Colon (tissue), 2 donors: ENCODE results near the gene STOML2.
A peak's percentile ranks its signal among the peaks of the same experiment; 100 is the strongest.

Experiments used
- FAIRE-seq: peaks from 2 replicates; lab custom pipeline; 2012; peaks lifted over from hg19 to GRCh38; lab: Jason Lieb, UNC
- donor health status: control.
- donor health status: control.

Gene STOML2

DNA sequence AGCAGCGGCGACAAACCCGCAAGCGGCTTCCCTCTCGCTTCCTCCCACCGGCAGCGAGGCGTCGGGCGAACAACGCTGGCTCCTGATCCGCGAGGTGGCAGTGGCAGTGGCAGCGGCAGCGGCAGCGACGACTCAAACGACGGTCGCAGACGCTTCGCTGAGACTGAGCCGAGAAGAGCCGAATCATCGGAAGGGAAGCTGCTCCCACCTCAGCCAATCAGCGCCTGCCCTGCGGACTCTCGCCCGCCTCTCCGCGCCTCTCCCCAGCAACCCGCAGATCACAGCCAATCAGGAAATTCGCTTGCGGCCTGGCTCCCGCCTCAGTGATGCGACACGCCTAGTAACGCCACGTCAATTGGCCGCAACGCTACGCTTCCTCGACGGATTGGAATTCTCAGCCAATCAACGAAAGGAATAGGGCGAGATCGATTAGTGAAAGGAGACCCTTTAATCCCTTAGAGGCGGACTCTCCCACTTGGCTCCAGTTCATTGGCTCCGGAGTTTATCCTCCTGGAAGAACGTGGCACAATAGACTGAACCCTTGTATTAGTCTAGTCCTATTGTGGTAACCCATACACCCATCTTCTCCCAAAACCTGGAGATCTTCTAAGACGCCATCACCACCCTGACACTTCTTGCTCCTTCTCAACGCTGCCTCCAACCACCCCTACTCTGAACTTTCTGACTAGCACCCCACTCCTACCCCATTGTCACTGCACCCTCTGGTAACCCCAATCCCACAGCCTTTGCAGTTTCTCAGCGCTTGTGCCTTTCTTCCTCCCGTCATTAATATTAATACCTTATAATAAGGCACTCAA lies 30.3 kb downstream of the STOML2 start, which contains the start of gene VCP:
TSS of gene VCP (minus strand) at position 165 of the 818 bp plus-strand sequence. CDS start 272 bp downstream, outside the sequence.
- FAIRE-seq = peak; percentile 89

DNA sequence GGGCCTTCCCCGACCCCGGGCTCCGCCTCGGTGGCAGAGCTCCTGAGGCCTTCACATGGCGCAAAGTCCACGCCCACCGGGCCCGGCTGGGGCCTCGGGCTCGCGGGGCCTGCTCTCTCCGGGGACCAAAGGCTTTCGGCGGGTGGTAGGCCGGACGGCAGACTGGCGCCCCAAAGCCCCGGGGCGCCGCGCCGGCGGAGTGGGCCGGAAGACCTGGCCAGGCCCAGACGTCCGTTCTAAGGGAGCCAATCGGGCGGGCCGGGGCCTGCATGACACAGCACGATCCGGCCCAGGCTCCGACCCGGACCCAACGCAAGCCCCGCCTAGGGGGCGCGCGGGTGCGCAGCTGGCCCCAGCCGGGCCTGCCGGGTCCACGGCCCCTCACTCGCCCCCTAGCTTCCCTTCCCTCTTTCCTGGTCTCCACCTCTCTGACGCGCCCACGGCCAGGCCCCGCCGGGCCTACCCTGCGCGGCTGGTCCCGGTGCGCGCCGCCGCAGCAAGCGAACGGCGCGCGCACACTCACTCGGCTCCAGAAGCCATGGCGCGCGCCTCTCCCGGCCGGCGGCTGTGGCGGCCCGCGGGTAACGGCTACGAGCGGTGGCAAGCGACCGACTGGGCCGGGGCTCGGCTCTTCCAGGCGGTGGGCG lies 31.0 kb downstream of the STOML2 start:
- FAIRE-seq = no peak

DNA sequence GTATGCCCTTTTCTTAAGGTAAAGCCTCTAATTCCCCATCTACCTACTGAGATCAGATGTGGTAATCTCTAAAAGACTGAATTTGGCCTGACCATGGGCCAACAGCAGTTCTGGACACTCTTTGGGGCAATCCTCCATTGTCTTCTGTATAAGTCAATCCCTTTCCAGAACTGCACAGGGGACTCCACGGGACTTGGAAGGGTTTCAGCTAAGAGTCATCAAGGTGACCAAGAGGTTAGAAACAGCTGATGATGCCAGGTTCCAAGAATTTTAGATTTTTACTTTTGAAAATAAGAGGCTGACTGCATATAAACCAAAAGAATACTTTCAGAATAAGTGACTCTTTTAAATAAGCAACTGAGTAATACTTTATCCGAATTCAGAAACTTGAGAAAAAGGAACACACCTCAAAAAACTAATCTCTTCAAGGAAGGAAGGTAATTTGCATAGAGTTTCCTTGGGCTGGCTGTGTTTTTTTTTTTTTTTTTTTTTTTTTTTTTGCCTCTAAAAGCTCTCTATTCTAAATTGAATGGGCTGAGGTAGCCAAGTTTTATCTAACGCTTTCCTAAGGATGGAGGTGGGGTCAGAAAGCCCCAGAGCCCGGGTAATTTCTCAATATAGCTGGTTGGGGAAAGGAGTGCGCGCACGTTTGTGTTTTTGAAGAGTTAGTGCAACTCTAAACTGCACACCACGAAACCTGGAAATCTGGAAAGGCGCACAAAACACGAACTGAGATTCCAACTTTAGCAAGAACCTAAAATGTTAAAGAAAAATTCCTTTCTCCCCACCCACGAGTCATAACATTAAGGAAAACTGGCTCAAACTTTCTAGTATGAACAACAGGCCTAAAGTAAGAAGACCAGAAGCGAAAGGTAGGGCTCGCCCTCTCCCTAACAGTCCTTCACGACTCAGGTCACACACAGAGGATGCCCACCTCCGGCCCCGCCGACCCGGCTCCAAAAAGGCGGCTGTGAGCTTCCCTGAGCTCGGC lies 31.8 kb downstream of the STOML2 start:
- no peak for FAIRE-seq

DNA sequence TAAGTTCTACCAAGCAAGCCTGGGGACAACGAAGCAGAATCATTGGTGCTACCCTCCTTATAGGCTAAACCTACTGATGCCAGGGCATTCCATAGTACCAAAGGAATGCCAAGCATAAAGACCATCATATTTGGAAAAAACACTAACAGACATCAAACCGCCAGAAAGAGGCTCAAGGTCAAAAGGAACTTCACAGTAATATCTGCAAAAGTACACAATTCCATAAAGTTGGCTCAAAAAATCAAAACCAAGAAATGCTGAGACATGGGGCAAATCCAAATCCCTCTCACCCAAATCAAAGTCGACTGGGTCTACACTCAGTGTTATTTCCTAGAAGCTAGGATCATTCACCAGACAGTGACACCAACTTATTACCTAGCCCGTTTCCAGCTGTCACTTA lies 33.9 kb downstream of the STOML2 start:
- FAIRE-seq = no peak

DNA sequence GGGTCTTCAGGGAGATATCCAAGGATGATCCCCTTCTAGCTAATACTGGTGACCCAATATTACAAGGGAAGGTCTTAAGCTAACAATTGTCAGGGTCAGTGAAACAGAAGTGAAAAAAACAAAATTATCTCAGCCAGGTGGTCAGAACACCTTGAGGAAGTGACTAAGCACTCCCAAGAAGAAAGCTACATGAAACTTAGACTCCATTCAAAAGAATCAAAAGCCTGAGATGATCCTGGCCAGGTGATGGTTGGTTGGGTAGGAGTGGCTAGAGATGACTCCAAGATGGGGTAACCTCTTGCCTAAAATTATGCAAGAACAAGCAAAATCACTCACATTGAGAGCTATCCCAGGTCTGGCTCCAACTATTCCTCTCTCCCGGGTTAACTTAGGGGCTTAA lies 35.9 kb downstream of the STOML2 start:
- FAIRE-seq = no peak

DNA sequence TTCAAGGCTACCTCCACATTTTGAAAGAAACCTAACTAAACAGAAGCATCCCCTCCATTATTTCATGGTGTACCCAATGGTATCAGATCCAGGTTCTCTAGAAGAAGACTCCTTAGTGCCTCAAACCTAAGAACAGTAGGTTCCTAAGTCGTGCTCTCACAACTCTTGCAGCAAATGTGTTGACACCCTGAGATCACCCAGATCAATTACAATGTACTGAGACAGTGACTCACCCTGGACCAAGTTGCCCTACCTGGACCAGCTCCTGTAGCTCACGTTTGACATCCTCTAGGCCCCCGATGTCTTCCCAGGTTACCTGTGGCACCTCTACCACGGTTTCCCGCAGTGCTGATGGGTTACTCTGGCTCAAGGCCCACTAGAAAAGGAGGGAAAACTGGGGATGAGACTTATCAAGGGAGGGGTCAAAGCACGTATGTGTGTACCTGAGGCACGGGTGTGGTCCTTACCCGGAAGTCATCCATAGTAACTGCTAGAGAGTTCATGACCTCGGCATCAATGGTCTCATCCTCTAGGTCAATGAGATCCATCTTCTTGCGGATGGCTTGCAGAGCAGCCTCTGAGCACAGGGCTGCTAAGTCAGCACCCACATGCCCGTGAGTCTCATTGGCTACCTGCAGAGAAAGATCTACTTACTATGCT lies 42.3 kb downstream of the STOML2 start:
- no peak for FAIRE-seq

DNA sequence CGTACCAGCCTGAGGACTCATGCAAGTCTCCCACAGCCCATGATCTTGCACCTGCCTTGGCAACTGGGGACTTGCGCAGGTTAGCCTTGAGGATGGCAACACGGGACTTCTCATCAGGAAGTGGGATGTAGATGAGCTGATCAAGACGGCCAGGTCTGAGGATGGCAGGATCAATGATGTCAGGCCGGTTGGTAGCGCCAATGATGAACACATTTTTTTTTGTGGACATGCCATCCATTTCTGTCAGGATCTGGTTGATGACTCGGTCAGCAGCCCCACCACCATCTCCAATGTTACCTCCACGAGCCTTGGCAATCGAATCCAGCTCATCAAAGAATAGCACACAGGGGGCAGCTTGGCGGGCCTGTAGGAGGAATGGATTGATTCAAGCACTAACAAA lies 43.5 kb downstream of the STOML2 start:
- FAIRE-seq = no peak

DNA sequence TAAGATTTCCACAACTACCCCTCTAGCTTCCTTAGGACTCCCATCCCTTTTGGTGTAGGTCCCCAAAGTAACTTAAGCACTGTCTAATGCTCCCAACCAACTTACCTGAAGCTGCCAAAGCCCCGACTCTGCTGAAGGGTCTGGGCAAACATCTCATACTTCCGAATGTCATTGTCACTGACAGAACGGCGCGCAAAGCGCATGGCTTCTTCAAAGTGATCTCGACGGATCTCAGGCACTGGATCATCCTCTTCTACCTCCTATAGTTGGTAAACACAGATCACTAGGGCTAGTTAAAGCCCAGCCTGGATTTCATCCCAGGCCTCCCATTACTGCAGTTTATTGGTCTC lies 45.7 kb downstream of the STOML2 start:
- FAIRE-seq = no peak

DNA sequence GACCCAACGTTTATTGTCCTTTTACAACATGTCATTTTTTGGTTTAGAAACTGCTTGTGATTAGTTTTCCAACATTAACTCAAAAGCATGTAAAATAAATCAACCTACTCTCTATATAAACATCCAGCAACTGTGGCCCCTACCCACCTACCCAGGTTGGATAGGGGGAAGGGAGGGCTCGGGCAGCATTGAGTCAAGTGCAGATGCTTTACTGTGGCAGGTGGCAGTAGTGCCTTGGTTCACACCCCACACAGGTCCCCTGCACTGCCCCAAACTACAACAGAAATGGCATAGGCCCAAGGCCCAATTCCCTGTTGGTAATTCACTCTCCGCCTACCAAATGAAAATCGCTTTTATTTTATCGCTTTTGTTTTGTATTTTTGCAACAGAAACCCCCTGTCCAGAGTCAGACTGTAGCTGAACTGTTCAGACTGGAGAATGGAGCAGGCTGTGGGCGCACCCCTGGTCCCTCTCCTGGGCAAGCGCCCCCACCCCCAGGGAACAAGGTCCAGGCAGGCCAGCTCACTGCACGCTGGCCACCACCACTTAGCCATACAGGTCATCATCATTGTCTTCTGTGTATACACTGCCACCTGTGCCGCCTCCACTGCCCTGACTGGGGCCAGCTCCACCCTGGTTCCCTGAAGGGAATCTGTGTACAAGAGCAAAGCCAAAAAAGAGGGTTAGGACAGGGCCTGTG lies 46.2 kb downstream of the STOML2 start:
- no peak for FAIRE-seq

DNA sequence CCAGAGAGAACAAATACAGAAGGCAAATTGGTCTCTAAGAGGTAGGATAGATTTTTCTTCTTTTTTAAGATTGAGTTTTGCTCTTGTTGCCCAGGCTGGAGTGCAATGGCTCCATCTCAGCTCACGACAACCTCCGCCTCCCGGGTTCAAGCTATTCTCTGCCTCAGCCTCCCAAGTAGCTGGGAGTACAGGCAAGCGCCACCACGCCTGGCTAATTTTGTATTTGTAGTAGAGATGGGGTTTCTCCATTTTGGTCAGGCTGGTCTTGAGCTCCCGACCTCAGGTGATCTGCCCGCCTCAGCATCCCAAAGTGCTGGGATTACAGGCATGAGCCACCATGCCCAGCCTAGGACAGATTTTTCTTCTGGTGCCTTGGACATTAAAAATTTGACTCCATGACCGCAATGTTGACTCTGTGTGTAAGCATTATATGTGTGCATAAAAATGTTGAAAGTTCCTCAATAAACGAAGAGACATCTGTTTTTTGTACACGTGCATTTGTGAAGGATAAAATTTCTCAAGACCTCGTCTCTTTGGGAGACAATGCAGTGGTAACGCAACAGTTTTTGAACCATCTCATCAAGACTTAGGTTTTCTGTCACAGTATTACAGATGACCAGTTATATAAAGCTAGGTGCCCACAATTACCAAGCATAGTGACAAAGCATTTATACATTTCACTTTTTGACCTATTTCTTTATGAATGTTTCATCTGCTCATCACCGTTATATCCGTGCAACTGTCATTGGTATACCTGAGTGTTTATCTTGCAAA lies 47.9 kb downstream of the STOML2 start:
- no peak for FAIRE-seq

DNA sequence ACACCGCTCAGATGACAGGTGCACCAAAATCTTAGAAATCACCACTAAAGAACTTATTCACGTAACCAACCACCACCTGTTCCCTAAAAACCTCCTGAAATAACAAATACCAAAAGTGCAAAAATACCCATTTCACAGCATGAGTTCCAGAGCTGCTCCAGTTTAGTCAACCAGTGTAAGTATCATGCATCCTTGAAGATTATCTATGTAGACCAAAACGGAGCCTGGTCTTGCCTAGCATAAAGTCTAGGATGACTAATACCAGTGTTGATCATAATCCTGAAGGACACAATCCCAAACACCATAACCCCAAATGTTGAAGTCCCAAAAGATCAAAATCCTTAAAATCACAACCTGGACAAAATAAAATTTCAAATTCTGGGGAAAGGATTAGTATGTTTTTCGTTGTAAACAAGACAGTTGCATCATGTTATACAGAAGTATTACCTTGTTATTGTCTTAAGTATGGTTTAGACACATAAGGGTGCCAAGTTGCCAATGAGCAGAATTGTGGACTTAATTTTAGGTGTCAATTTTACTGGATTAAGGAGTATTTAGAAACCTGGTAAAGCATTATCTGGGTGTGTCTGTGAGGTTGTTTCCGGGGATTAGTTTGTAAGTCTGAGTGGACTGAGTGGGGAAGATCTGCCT lies 48.6 kb downstream of the STOML2 start:
- FAIRE-seq = no peak

DNA sequence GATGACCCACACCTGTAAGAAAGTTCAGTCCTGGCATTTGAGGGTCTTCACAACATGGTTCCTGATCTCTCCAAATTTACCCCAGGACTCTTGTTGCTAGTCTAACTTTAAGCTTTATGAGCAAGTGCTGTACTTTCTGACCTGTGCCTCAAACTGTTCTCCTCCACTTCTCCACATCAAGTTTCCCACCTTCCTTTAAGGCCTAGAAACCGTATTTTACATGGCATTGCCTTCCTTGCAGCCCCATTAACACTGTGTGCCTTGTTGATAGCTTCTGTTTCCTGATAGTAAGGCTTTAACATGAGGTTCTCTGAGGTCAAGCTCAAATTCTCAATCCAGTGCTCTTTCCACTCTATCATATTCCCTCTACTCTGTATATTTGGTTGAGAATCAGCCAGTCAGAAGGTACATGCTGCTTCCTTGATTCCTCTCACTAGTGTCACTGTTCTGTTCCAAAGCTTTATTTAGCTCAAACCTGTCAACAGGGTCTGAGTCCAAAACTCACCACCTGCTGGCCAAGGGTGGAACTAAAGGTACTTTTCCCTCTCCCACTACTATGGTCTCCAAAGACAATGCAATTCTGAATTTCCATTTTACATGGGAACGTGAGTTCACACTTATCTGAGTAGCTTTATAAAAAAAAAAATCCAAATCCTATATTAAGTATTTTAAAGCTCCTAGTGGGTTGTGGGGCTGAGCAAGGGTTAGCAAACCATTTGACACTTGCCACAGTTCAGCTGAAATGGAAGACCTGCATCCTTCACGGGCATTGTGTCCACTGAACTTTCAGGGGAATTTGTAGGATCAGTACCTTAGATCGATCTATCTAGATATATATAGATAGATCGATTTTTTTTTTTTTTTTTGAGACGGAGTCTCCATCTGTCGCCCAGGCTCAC lies 51.6 kb downstream of the STOML2 start:
- no peak for FAIRE-seq
